HepG2 (cell line): ENCODE measurements around the gene OR11H6. TPM values are rescaled to one million over a fixed set of nuclear protein-coding genes. Genes with fewer than 3 reads are reported as not detected.

ENCODE experiments used
- ATAC-seq: fragments of 200-7000 bp; cut with Tn5 transposase; 3 replicates; pipeline ENCODE4 v1.9.1; 2020; ENCODE audit warnings: mild to moderate bottlenecking, moderate library complexity
- BruUV-seq: library from RNA; stranded (reverse); fragments of 400-500 nt; replicated peaks from 2 replicates; lab custom pipeline; 2021; lab: Mats Ljungman, UMichigan
- CTCF ChIA-PET: fragments of 300-600 bp; formaldehyde crosslinking; extraction: SDS; loops from one replicate; lab custom pipeline; 2021; ENCODE audit warnings: low total read pairs, inconsistent platforms, low intra/inter-chr PET ratio; lab: Yijun Ruan, JAX
- POLR2A ChIA-PET: fragments of 350-600 bp; sonication (Branson Sonifier 250); formaldehyde crosslinking; loops from one replicate; lab custom pipeline; 2020; ENCODE audit warnings: antibody characterized with exemption, inconsistent platforms; lab: Yijun Ruan, JAX
- DNase-seq: peaks from one replicate; pipeline ENCODE4 v3.0.0-alpha.2; 2015; ENCODE audit warnings: low spot score
- FAIRE-seq: peaks from 3 replicates; lab custom pipeline; 2011; peaks lifted over from hg19 to GRCh38; lab: Jason Lieb, UNC
- H2AFZ ChIP-seq: one replicate; pipeline ENCODE4 v1.6.1; 2011; ENCODE audit warnings: low read length, inconsistent platforms
- H3K27ac ChIP-seq: fragments of 300-600 bp; 3 replicates; pipeline ENCODE4 v1.8.0; 2011; ENCODE audit warnings: mixed run types, mild to moderate bottlenecking, mixed read lengths, low read length, inconsistent platforms; ENCODE audit not compliant: insufficient read depth; ENCODE audit errors: extremely low read length
- H3K27me3 ChIP-seq, 2 experiments: fragments of 200-600 bp in 1 of 2; 2 replicates in 1 of 2; 3 replicates in 1 of 2; pipeline versions ENCODE4 v1.6.0 to v1.8.0; 2011; ENCODE audit warnings: low read length in 2 of 2, mild to moderate bottlenecking in 2 of 2, moderate library complexity in 2 of 2, inconsistent platforms in 1 of 2; ENCODE audit not compliant: insufficient read depth in 2 of 2, control insufficient read depth in 1 of 2
- H3K36me3 ChIP-seq, 2 experiments: fragments of 200-600 bp in 1 of 2; replicated peaks in 1 of 2; 2 replicates in 1 of 2; 3 replicates in 1 of 2; pipeline versions ENCODE4 v1.5.1 to v1.8.0; 2011; ENCODE audit warnings: low read length in 2 of 2, inconsistent platforms in 1 of 2; ENCODE audit not compliant: insufficient read depth in 2 of 2, control insufficient read depth in 1 of 2
- H3K4me1 ChIP-seq: 2 replicates; pipeline ENCODE4 v1.5.1; 2012; ENCODE audit warnings: low read length, inconsistent platforms; ENCODE audit not compliant: insufficient read depth
- H3K4me2 ChIP-seq: 2 replicates; pipeline ENCODE4 v1.6.0; 2011; ENCODE audit warnings: low read depth, low read length, inconsistent platforms
- H3K4me3 ChIP-seq, 3 experiments: fragments of 200-600 bp in 1 of 3; sonication (generic), shearing (Covaris generic) in 1 of 3; replicated peaks in 1 of 3; 2 replicates each; pipeline ENCODE4 v1.5.1; 2011 to 2016; ENCODE audit warnings: low read length in 3 of 3, inconsistent platforms in 2 of 3, low read depth in 2 of 3, mild to moderate bottlenecking in 2 of 3, control low read depth in 1 of 3, mixed read lengths in 1 of 3; ENCODE audit not compliant: insufficient read depth in 1 of 3
- H3K79me2 ChIP-seq: one replicate; pipeline ENCODE4 v1.6.1; 2011; ENCODE audit warnings: low read length, inconsistent platforms; ENCODE audit not compliant: insufficient read depth
- H3K9ac ChIP-seq: 2 replicates; pipeline ENCODE4 v1.6.0; 2011; ENCODE audit warnings: mild to moderate bottlenecking, low read depth, low read length, inconsistent platforms; ENCODE audit not compliant: insufficient read depth
- H3K9me3 ChIP-seq: 2 replicates; pipeline ENCODE4 v1.5.1; 2012; ENCODE audit warnings: mild to moderate bottlenecking, low read length
- H4K20me1 ChIP-seq: 2 replicates; pipeline ENCODE4 v1.6.0; 2011; ENCODE audit warnings: inconsistent platforms, mild to moderate bottlenecking, low read length, moderate library complexity; ENCODE audit not compliant: insufficient read depth
- HDAC1 ChIP-seq: sonication (generic); formaldehyde crosslinking; IDR thresholded peaks from 2 replicates; pipeline ENCODE4 v1.5.1; 2020; ENCODE audit warnings: mild to moderate bottlenecking, missing genetic modification reagents
- SKI ChIP-seq: fragments of 450-650 bp; IDR thresholded peaks from one replicate; pipeline ENCODE4 v1.6.1; 2018; ENCODE audit warnings: mild to moderate bottlenecking; ENCODE audit not compliant: partially characterized antibody
- whole genome bisulfite sequencing: methylation state at CpG from one replicate; pipeline ENCODE4 v1.1.6; 2017; ENCODE audit warnings: low lambda C conversion rate; 5-methylcytosine and 5-hydroxymethylcytosine counted together
- in situ Hi-C: cut with HindIII; loops from 2 replicates; pipeline ENCODE4 v1.10.0; 2017; ENCODE audit warnings: low pct_unique_long_range_greater_than_20kb; ENCODE audit not compliant: extremely low pct_ligation_motif_present
- intact Hi-C: fragments of 100-400 bp; cut with micrococcal nuclease; formaldehyde crosslinking; loops from one replicate; pipeline ENCODE4 v1.10.0; 2022; ENCODE audit not compliant: unreplicated experiment
- polyA plus RNA-seq, 8 experiments: library from polyadenylated mRNA; depleted of rRNA in 3 of 8; stranded (reverse) in 7 of 8; unstranded in 1 of 8; fragments of >200 nt; fragmentation: Illumina TruSeq in 4 of 8; extraction: Trizol in 4 of 8; gene quantifications; 2 replicates each; pipeline versions ENCODE4 v1.2.1 to v1.2.3, GENCODE V29; 2011 to 2016; ENCODE audit warnings: low read depth in 4 of 8, missing spikeins in 1 of 8, mixed read lengths in 1 of 8; ENCODE audit not compliant: insufficient read depth in 1 of 8
- total RNA-seq, 5 experiments: library from RNA; depleted of rRNA; stranded (reverse); fragments of >200 nt; fragmentation: Illumina TruSeq; extraction: Trizol; gene quantifications; 2 replicates each; pipeline ENCODE4 v1.2.3, GENCODE V29; 2016; ENCODE audit warnings: low read depth in 1 of 5
- TF ChIP-seq, protein P1 (sequence below): sonication (generic); formaldehyde crosslinking; IDR thresholded peaks from 2 replicates; pipeline ENCODE4 v1.5.1; 2020; ENCODE audit warnings: missing genetic modification reagents, mild to moderate bottlenecking, borderline replicate concordance
- TF ChIP-seq, protein P2 (sequence below): sonication (generic); formaldehyde crosslinking; conservative IDR thresholded peaks from 2 replicates; pipeline ENCODE4 v1.4.0; 2020; ENCODE audit warnings: missing genetic modification reagents

The OR11H6 gene
- total and polyA plus RNA-seq, 2 of the 13 experiments (the other 11 are each of a cell fraction or from before 2014, with no cell fraction given): not detected

DNA sequence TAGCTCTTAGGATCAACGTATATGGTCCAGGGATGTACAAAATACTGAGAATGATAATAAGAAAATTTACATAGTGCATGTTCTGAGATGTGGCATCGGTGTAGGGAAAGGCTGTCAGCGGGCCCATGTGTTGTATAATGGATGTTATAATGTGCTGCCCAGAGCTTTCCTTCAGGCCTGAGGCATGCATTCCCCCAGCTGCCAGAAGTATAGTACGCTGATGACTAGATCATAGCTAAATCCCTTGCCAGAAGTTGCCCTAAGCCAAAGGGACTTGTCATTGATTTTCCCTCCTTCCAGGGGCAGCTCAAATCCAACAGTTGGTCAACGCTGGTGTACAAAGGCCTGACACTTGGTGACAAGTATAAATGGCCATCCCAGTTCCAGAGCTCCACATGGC, 39.3 kb upstream of the OR11H6 start (continued):
- TF ChIP-seq, protein P1, sequence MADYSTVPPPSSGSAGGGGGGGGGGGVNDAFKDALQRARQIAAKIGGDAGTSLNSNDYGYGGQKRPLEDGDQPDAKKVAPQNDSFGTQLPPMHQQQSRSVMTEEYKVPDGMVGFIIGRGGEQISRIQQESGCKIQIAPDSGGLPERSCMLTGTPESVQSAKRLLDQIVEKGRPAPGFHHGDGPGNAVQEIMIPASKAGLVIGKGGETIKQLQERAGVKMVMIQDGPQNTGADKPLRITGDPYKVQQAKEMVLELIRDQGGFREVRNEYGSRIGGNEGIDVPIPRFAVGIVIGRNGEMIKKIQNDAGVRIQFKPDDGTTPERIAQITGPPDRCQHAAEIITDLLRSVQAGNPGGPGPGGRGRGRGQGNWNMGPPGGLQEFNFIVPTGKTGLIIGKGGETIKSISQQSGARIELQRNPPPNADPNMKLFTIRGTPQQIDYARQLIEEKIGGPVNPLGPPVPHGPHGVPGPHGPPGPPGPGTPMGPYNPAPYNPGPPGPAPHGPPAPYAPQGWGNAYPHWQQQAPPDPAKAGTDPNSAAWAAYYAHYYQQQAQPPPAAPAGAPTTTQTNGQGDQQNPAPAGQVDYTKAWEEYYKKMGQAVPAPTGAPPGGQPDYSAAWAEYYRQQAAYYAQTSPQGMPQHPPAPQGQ (CRISPR knock-in tag): no peak
- no peak for TF ChIP-seq SKI
- TF ChIP-seq, protein P2, sequence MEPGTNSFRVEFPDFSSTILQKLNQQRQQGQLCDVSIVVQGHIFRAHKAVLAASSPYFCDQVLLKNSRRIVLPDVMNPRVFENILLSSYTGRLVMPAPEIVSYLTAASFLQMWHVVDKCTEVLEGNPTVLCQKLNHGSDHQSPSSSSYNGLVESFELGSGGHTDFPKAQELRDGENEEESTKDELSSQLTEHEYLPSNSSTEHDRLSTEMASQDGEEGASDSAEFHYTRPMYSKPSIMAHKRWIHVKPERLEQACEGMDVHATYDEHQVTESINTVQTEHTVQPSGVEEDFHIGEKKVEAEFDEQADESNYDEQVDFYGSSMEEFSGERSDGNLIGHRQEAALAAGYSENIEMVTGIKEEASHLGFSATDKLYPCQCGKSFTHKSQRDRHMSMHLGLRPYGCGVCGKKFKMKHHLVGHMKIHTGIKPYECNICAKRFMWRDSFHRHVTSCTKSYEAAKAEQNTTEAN: no peak

DNA sequence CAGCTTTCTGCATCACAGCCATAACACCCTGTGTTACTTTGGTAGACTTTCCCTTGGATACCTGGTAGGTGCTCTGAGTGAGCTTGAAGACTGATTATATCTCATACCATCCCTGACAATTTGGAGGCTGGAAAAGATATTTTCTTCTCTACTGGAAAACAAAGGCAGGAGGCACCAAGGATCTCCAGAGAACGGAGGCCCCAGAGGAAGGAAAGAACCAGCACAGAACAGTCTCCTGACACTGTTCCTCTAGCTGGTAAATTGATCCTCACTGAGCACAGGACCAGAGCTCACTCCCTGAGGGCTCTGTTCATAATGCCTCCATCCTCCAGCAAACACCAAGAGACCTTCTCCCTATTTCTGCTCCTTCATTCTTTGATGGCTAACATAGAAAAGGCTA, 32.9 kb upstream of the OR11H6 start, which contains the start of gene OR11G2:
TSS of gene OR11G2 (plus strand) at position 301 of the 400 bp plus-strand sequence. CDS start 6,542 bp downstream, outside the sequence.
- Histone ChIP-seq H3K36me3 (no peaks in the 10 kb centered on the region), H2AFZ (no peak within 1 kb of the TSS), H3K9me3 (no peaks in the 10 kb centered on the region), H3K4me2 (no peak within 1 kb of the TSS), H3K4me1 (no peaks in the 10 kb centered on the region), H3K27ac (no peak within 1 kb of the TSS), H3K79me2 (no peaks in the 10 kb centered on the region), H3K27me3 (no peaks in the 10 kb centered on the region), H4K20me1 (no peaks in the 10 kb centered on the region), H3K4me3 (no peak within 1 kb of the TSS), H3K9ac (no peak within 1 kb of the TSS)
- in situ Hi-C loops (no loop called here), intact Hi-C loops (no loop called here)
- BruUV-seq: no TSS peak
- 0% methylated on average over 1 of the region's 1 CpG for WGBS
- FAIRE-seq (no peak), DNase-seq (no peak), ATAC-seq (no peak)
- ChIA-PET CTCF (no interaction called here), POLR2A (no interaction called here)
- no peak for TF ChIP-seq HDAC1 (CRISPR knock-in tag)
